Measurements from ENCODE around the gene SLC6A1.

Gene SLC6A1

GRCh38 chr3:10988001-10988665 lies 4.4 kb upstream of the SLC6A1 start:
- H3K4me1 ChIP-seq: peaks cover 12% of the 10 kb centered on the region
- H2AFZ ChIP-seq: no peak overlapping the region
- H3K4me3 ChIP-seq (ENCODE audit: low read depth, low read length): no peak overlapping the region
- no peak overlapping the region for H3K4me2 ChIP-seq (ENCODE audit: low read length)
- H3K27me3 ChIP-seq (ENCODE audit: control insufficient read depth, insufficient read depth, low read length): no peaks in the 10 kb centered on the region
- TF ChIP-seq CTCF (IDR thresholded peaks at IDR 0.05): no peak
- no peak overlapping the region for H3K27ac ChIP-seq
- no peak overlapping the region for H3K9ac ChIP-seq
- no peaks in the 10 kb centered on the region for H3K36me3 ChIP-seq (ENCODE audit: control insufficient read depth, insufficient read depth, low read length)
- H3K79me2 ChIP-seq: no peaks in the 10 kb centered on the region
- no peaks in the 10 kb centered on the region for H3K9me3 ChIP-seq (ENCODE audit: control insufficient read depth, low read length)

GRCh38 chr3:10988991-10989484 lies 3.5 kb upstream of the SLC6A1 start:
- no peak overlapping the region for H2AFZ ChIP-seq
- peaks cover 12% of the 10 kb centered on the region for H3K4me1 ChIP-seq
- no peaks in the 10 kb centered on the region for H3K79me2 ChIP-seq
- no peaks in the 10 kb centered on the region for H3K27me3 ChIP-seq (ENCODE audit: control insufficient read depth, insufficient read depth, low read length)
- H3K4me2 ChIP-seq (ENCODE audit: low read length): no peak overlapping the region
- no peak overlapping the region for H3K9ac ChIP-seq
- no peaks in the 10 kb centered on the region for H3K9me3 ChIP-seq (ENCODE audit: control insufficient read depth, low read length)
- no peak overlapping the region for H3K4me3 ChIP-seq (ENCODE audit: low read depth, low read length)
- no peaks in the 10 kb centered on the region for H3K36me3 ChIP-seq (ENCODE audit: control insufficient read depth, insufficient read depth, low read length)
- TF ChIP-seq CTCF (IDR thresholded peaks at IDR 0.05): no peak
- no peak overlapping the region for H3K27ac ChIP-seq

- Histone ChIP-seq H3K27ac (peak overlapping the region; percentile 17), H3K27me3 (ENCODE audit: control insufficient read depth, insufficient read depth, low read length) (no peaks in the 10 kb centered on the region), H3K4me1 (peaks cover 27% of the 10 kb centered on the region), H3K4me3 (ENCODE audit: low read depth, low read length) (peak overlapping the region; percentile 53), H3K9me3 (ENCODE audit: control insufficient read depth, low read length) (no peaks in the 10 kb centered on the region), H3K4me2 (ENCODE audit: low read length) (peak overlapping the region; percentile 64), H3K36me3 (ENCODE audit: control insufficient read depth, insufficient read depth, low read length) (no peaks in the 10 kb centered on the region), H2AFZ (peak overlapping the region; percentile 67), H3K9ac (no peak overlapping the region), H3K79me2 (no peaks in the 10 kb centered on the region)
- TF ChIP-seq CTCF (IDR thresholded peaks at IDR 0.05): no peak
Observed at GRCh38 chr3:10992943-10993728, 588 bp downstream of the SLC6A1 start.

- Histone ChIP-seq H3K27ac (peak overlapping the region; percentile 17), H3K4me2 (ENCODE audit: low read length) (peak overlapping the region; percentile 64), H3K79me2 (no peaks in the 10 kb centered on the region), H3K4me1 (peaks cover 32% of the 10 kb centered on the region), H3K27me3 (ENCODE audit: control insufficient read depth, insufficient read depth, low read length) (no peaks in the 10 kb centered on the region), H3K36me3 (ENCODE audit: control insufficient read depth, insufficient read depth, low read length) (no peaks in the 10 kb centered on the region), H3K9me3 (ENCODE audit: control insufficient read depth, low read length) (no peaks in the 10 kb centered on the region), H2AFZ (peak overlapping the region; percentile 67), H3K4me3 (ENCODE audit: low read depth, low read length) (peak overlapping the region; percentile 53), H3K9ac (no peak overlapping the region)
- no peak for TF ChIP-seq CTCF (IDR thresholded peaks at IDR 0.05)
Observed at GRCh38 chr3:10993729-10994065, 1.1 kb downstream of the SLC6A1 start.
